ENCODE results near the gene CDH13. TPM values are rescaled to one million over a fixed set of nuclear protein-coding genes. Genes with fewer than 3 reads are reported as not detected.

CDH13 gene
- polyA plus RNA-seq, 1 donor from 2014 or later, result 3.2 TPM

DNA sequence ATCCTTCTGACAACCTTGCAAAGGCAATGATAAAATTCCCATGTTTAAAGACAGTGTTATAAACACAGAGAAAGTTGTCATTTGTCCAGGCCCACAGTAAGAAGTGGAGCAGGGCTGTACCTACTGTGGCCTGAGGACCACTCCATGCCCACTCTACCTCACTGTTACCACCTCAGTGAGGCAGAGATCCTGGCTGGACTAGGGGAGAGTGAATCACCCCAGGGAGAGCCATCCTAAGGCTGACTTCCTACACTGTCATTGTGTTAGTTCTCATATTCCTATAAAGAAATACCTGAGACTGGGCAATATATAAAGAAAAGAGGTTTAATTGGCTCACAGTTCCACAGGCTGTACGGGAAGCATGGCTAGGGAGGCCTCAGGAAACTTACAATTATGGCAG is 952.3 kb downstream of the CDH13 start:
- no peaks in the 10 kb centered on the region for H3K9me3 ChIP-seq (ENCODE audit: low read length)
- H3K4me2 ChIP-seq (ENCODE audit: low read length), result no peak overlapping the region
- H4K20me1 ChIP-seq (ENCODE audit: insufficient read depth), result no peaks in the 10 kb centered on the region
- H3K9me2 ChIP-seq (ENCODE audit: insufficient read depth, low read length), result no peaks in the 10 kb centered on the region
- H3K27ac ChIP-seq (ENCODE audit: low read length), result no peak overlapping the region
- no peaks in the 10 kb centered on the region for H3K79me2 ChIP-seq (replicated peaks; ENCODE audit: insufficient read depth, low read length)
- TF ChIP-seq POLR2AphosphoS5 (IDR thresholded peaks at IDR 0.05), result no peak
- TF ChIP-seq SMC3 (conservative IDR thresholded peaks at IDR 0.05; ENCODE audit: poor library complexity), result no peak
- no peak for TF ChIP-seq RAD21 (conservative IDR thresholded peaks at IDR 0.05)
- TF ChIP-seq, protein P1, sequence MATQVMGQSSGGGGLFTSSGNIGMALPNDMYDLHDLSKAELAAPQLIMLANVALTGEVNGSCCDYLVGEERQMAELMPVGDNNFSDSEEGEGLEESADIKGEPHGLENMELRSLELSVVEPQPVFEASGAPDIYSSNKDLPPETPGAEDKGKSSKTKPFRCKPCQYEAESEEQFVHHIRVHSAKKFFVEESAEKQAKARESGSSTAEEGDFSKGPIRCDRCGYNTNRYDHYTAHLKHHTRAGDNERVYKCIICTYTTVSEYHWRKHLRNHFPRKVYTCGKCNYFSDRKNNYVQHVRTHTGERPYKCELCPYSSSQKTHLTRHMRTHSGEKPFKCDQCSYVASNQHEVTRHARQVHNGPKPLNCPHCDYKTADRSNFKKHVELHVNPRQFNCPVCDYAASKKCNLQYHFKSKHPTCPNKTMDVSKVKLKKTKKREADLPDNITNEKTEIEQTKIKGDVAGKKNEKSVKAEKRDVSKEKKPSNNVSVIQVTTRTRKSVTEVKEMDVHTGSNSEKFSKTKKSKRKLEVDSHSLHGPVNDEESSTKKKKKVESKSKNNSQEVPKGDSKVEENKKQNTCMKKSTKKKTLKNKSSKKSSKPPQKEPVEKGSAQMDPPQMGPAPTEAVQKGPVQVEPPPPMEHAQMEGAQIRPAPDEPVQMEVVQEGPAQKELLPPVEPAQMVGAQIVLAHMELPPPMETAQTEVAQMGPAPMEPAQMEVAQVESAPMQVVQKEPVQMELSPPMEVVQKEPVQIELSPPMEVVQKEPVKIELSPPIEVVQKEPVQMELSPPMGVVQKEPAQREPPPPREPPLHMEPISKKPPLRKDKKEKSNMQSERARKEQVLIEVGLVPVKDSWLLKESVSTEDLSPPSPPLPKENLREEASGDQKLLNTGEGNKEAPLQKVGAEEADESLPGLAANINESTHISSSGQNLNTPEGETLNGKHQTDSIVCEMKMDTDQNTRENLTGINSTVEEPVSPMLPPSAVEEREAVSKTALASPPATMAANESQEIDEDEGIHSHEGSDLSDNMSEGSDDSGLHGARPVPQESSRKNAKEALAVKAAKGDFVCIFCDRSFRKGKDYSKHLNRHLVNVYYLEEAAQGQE (IDR thresholded peaks at IDR 0.05; ENCODE audit: borderline replicate concordance), result no peak
- no peak for TF ChIP-seq EP300 (conservative IDR thresholded peaks at IDR 0.05; ENCODE audit: poor library complexity, severe bottlenecking)
- no peak for TF ChIP-seq TAF1 (IDR thresholded peaks at IDR 0.05; ENCODE audit: low read depth)
- TF ChIP-seq, protein P2, sequence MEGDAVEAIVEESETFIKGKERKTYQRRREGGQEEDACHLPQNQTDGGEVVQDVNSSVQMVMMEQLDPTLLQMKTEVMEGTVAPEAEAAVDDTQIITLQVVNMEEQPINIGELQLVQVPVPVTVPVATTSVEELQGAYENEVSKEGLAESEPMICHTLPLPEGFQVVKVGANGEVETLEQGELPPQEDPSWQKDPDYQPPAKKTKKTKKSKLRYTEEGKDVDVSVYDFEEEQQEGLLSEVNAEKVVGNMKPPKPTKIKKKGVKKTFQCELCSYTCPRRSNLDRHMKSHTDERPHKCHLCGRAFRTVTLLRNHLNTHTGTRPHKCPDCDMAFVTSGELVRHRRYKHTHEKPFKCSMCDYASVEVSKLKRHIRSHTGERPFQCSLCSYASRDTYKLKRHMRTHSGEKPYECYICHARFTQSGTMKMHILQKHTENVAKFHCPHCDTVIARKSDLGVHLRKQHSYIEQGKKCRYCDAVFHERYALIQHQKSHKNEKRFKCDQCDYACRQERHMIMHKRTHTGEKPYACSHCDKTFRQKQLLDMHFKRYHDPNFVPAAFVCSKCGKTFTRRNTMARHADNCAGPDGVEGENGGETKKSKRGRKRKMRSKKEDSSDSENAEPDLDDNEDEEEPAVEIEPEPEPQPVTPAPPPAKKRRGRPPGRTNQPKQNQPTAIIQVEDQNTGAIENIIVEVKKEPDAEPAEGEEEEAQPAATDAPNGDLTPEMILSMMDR (IDR thresholded peaks at IDR 0.05; ENCODE audit: poor library complexity, severe bottlenecking), result no peak
- no peak for TF ChIP-seq MXI1 (conservative IDR thresholded peaks at IDR 0.05; ENCODE audit: poor library complexity, severe bottlenecking)
- no peak for TF ChIP-seq EZH2 (IDR thresholded peaks at IDR 0.05; ENCODE audit: borderline replicate concordance, insufficient read depth, low read length, poor library complexity, severe bottlenecking)
- H3K4me3 ChIP-seq (ENCODE audit: low read length), result no peak overlapping the region
- no peak overlapping the region for H3K9ac ChIP-seq (ENCODE audit: low read length)
- H3F3A ChIP-seq (ENCODE audit: insufficient read depth, low read length, poor library complexity, severe bottlenecking), result no peaks in the 10 kb centered on the region
- H3K27me3 ChIP-seq (ENCODE audit: insufficient read depth, low read depth, low read length), result no peaks in the 10 kb centered on the region
- no peaks in the 10 kb centered on the region for H3K36me3 ChIP-seq (ENCODE audit: insufficient read depth, low read length)
- no peak overlapping the region for H2AFZ ChIP-seq (ENCODE audit: low read depth, low read length)

DNA sequence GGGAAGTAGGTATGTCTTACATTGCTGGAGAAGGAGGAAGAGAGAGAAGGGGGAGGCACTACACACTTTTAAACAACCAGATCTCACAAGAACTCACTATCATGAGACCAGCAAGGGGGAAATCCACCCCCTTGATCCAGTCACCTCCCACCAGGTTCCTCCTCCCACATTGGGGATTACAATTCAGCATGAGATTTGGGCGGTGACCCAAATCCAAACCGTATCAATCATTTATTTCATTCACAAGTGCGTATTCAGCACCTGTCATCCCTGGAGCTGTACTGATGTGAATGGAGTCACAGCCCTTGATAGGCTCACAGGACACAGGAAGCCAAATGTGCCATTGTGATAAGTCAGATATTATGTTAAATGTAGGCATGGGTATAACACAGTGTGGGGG is 952.7 kb downstream of the CDH13 start:
- H3K79me2 ChIP-seq (replicated peaks; ENCODE audit: insufficient read depth, low read length), result no peaks in the 10 kb centered on the region
- H3K27me3 ChIP-seq (ENCODE audit: insufficient read depth, low read depth, low read length), result no peaks in the 10 kb centered on the region
- H3K36me3 ChIP-seq (ENCODE audit: insufficient read depth, low read length), result no peaks in the 10 kb centered on the region
- H3K9me3 ChIP-seq (ENCODE audit: low read length), result no peaks in the 10 kb centered on the region
- H3K9me2 ChIP-seq (ENCODE audit: insufficient read depth, low read length), result no peaks in the 10 kb centered on the region
- no peak overlapping the region for H2AFZ ChIP-seq (ENCODE audit: low read depth, low read length)
- H3K4me2 ChIP-seq (ENCODE audit: low read length), result no peak overlapping the region
- H3K27ac ChIP-seq (ENCODE audit: low read length), result no peak overlapping the region
- H3F3A ChIP-seq (ENCODE audit: insufficient read depth, low read length, poor library complexity, severe bottlenecking), result no peaks in the 10 kb centered on the region
- H4K20me1 ChIP-seq (ENCODE audit: insufficient read depth), result no peaks in the 10 kb centered on the region
- TF ChIP-seq RAD21 (conservative IDR thresholded peaks at IDR 0.05) (no peak), POLR2AphosphoS5 (IDR thresholded peaks at IDR 0.05) (no peak), TAF1 (IDR thresholded peaks at IDR 0.05; ENCODE audit: low read depth) (no peak), EZH2 (IDR thresholded peaks at IDR 0.05; ENCODE audit: borderline replicate concordance, insufficient read depth, low read length, poor library complexity, severe bottlenecking) (no peak), MXI1 (conservative IDR thresholded peaks at IDR 0.05; ENCODE audit: poor library complexity, severe bottlenecking) (no peak), EP300 (conservative IDR thresholded peaks at IDR 0.05; ENCODE audit: poor library complexity, severe bottlenecking) (no peak)
- TF ChIP-seq, protein P2 (IDR thresholded peaks at IDR 0.05; ENCODE audit: poor library complexity, severe bottlenecking), result no peak
- TF ChIP-seq, protein P1 (IDR thresholded peaks at IDR 0.05; ENCODE audit: borderline replicate concordance), result no peak
- no peak overlapping the region for H3K4me3 ChIP-seq (ENCODE audit: low read length)
- H3K9ac ChIP-seq (ENCODE audit: low read length), result no peak overlapping the region

All from neural cell (in vitro differentiated cells).